K562 (cell line): Measurements from ENCODE around the gene GRIN1. TPM values are rescaled to one million over a fixed set of nuclear protein-coding genes. Genes with fewer than 3 reads are reported as not detected.
A peak's percentile ranks its signal among the peaks of the same experiment; 100 is the strongest.

Experiments
- ATAC-seq: fragments of 200-7000 bp; cut with Tn5 transposase; 3 replicates; pipeline ENCODE4 v1.9.1; 2020; ENCODE audit warnings: moderate library complexity
- BruUV-seq: library from RNA; stranded (reverse); fragments of 400-500 nt; replicated peaks from 2 replicates; lab custom pipeline; 2021; lab: Mats Ljungman, UMichigan
- CTCF ChIA-PET: fragments of 300-600 bp; formaldehyde crosslinking; extraction: SDS; loops from one replicate; lab custom pipeline; 2021; ENCODE audit warnings: low intra/inter-chr PET ratio; lab: Yijun Ruan, JAX
- POLR2A ChIA-PET: fragments of 300-600, 350-650 bp; sonication (Branson Sonifier 250); formaldehyde crosslinking; extraction: SDS; loops from one replicate; lab custom pipeline; 2021; ENCODE audit warnings: antibody characterized with exemption, inconsistent platforms; lab: Yijun Ruan, JAX
- DNase-seq, 4 experiments: peaks; one replicate each; pipeline versions ENCODE4 v3.0.0 to v3.0.0-alpha.2; 2011 to 2018; ENCODE audit warnings: low spot score in 3 of 4, mixed read lengths in 3 of 4; ENCODE audit errors: extremely low read depth in 1 of 4
- FAIRE-seq: peaks from 2 replicates; lab custom pipeline; 2011; peaks lifted over from hg19 to GRCh38; lab: Jason Lieb, UNC
- H2AFZ ChIP-seq: 2 replicates; pipeline ENCODE4 v1.6.0; 2011; ENCODE audit warnings: low read depth, low read length, control low read depth, inconsistent platforms
- H3K27ac ChIP-seq: fragments of 200-600 bp; 3 replicates; pipeline ENCODE4 v1.8.0; 2011; ENCODE audit warnings: low read depth, mild to moderate bottlenecking, control low read depth, inconsistent platforms, low read length, moderate library complexity, mixed read lengths; ENCODE audit errors: extremely low read depth
- H3K27me3 ChIP-seq, 2 experiments: fragments of 300-600 bp in 1 of 2; 2 replicates in 1 of 2; 3 replicates in 1 of 2; pipeline versions ENCODE4 v1.6.0 to v1.8.0; 2011; ENCODE audit warnings: inconsistent platforms in 2 of 2, low read length in 2 of 2, mild to moderate bottlenecking in 1 of 2, mixed read lengths in 1 of 2, moderate library complexity in 1 of 2; ENCODE audit not compliant: control insufficient read depth in 2 of 2, insufficient read depth in 2 of 2
- H3K36me3 ChIP-seq: fragments of 300-600 bp; 3 replicates; pipeline ENCODE4 v1.8.0; 2011; ENCODE audit warnings: mild to moderate bottlenecking, low read length, inconsistent platforms; ENCODE audit not compliant: control insufficient read depth, insufficient read depth
- H3K4me1 ChIP-seq, 2 experiments: fragments of 200-600 bp in 1 of 2; replicated peaks in 1 of 2; 2 replicates in 1 of 2; 3 replicates in 1 of 2; pipeline versions ENCODE4 v1.5.1 to v1.8.0; 2011; ENCODE audit warnings: inconsistent platforms in 2 of 2, low read length in 2 of 2, mild to moderate bottlenecking in 1 of 2, mixed read lengths in 1 of 2, moderate library complexity in 1 of 2; ENCODE audit not compliant: control insufficient read depth in 2 of 2, insufficient read depth in 2 of 2
- H3K4me2 ChIP-seq: 2 replicates; pipeline ENCODE4 v1.6.1; 2011; ENCODE audit warnings: low read length, control low read depth, inconsistent platforms, mixed read lengths; ENCODE audit not compliant: insufficient read depth
- H3K4me3 ChIP-seq: fragments of 200-600 bp; sonication (generic), shearing (Covaris generic); 2 replicates; pipeline ENCODE4 v1.5.1; 2016; ENCODE audit warnings: control low read depth, inconsistent platforms
- H3K79me2 ChIP-seq: fragments of 200-600 bp; 3 replicates; pipeline ENCODE4 v1.8.0; 2011; ENCODE audit warnings: low read length, inconsistent platforms; ENCODE audit not compliant: control insufficient read depth, insufficient read depth
- H3K9ac ChIP-seq, 2 experiments: 2 replicates each; pipeline versions ENCODE4 v1.6.0 to v1.6.1; 2011; ENCODE audit warnings: low read depth in 2 of 2, low read length in 2 of 2, control low read depth in 1 of 2, inconsistent platforms in 1 of 2, mild to moderate bottlenecking in 1 of 2, mixed read lengths in 1 of 2; ENCODE audit not compliant: insufficient read depth in 1 of 2
- H3K9me1 ChIP-seq: one replicate; pipeline ENCODE4 v1.6.0; 2011; ENCODE audit warnings: inconsistent platforms, mild to moderate bottlenecking, low read length, moderate library complexity; ENCODE audit not compliant: control insufficient read depth, insufficient read depth
- H3K9me3 ChIP-seq: replicated peaks from 2 replicates; pipeline ENCODE4 v1.5.1; 2011; ENCODE audit warnings: low read depth, low read length, inconsistent platforms; ENCODE audit not compliant: control insufficient read depth, insufficient read depth
- H4K20me1 ChIP-seq: replicated peaks from 2 replicates; pipeline ENCODE4 v1.6.1; 2011; ENCODE audit warnings: low read length, inconsistent platforms, mixed read lengths; ENCODE audit not compliant: control insufficient read depth, insufficient read depth
- KLF13 ChIP-seq: fragments of 450-650 bp; IDR thresholded peaks from 2 replicates; pipeline ENCODE4 v1.6.1; 2016; ENCODE audit warnings: missing genetic modification characterization, low read depth, mild to moderate bottlenecking, missing compliant biosample characterization, moderate library complexity, borderline replicate concordance
- LEF1 ChIP-seq: fragments of 450-650 bp; IDR thresholded peaks from 2 replicates; pipeline ENCODE4 v1.6.1; 2016; ENCODE audit warnings: mild to moderate bottlenecking
- POLR2B ChIP-seq: fragments of 450-650 bp; IDR thresholded peaks from 2 replicates; pipeline ENCODE4 v1.6.1; 2018; ENCODE audit warnings: low read depth; ENCODE audit not compliant: partially characterized antibody
- SRF ChIP-seq, 2 experiments: fragments of 250-450, 450-650 bp in 1 of 2; sonication (Bioruptor Pico) in 1 of 2; sonication (generic) in 1 of 2; formaldehyde crosslinking; IDR thresholded peaks; 2 replicates each; pipeline versions ENCODE4 v1.5.0 to v1.5.1; 2020 to 2022; ENCODE audit warnings: mild to moderate bottlenecking in 1 of 2, missing genetic modification reagents in 1 of 2
- ZNF143 ChIP-seq: sonication (generic); formaldehyde crosslinking; IDR thresholded peaks from 2 replicates; pipeline ENCODE4 v1.9.0; 2022; ENCODE audit warnings: mild to moderate bottlenecking, missing genetic modification reagents
- WGBS: fragments of 100-300 bp; shearing (Covaris generic); methylation state at CpG from one replicate; pipeline ENCODE4 v1.1.6; 2016; ENCODE audit warnings: low coverage, mixed read lengths; ENCODE audit not compliant: insufficient coverage; ENCODE audit errors: missing lambda C conversion rate; 5-methylcytosine and 5-hydroxymethylcytosine counted together
- in situ Hi-C: fragments of 300-500 bp; cut with MboI; formaldehyde crosslinking; loops from 4 replicates; pipeline ENCODE4 v1.15.0; 2018; ENCODE audit warnings: inconsistent platforms, mixed read lengths
- intact Hi-C: fragments of 100-400 bp; cut with micrococcal nuclease; formaldehyde crosslinking; loops from 2 replicates; pipeline ENCODE4 v1.14.2; 2022
- polyA plus RNA-seq, 8 experiments: library from polyadenylated mRNA; depleted of rRNA in 4 of 8; stranded (reverse) in 5 of 8; unstranded in 3 of 8; fragments of >200 nt; fragmentation: Nextera tagmentation in 2 of 8; fragmentation: Illumina TruSeq in 1 of 8; extraction: Ambion mirVana in 2 of 8; extraction: Trizol in 1 of 8; gene quantifications; 2 replicates each; pipeline versions ENCODE4 v1.2.1 to v1.2.3, GENCODE V29; 2011 to 2014; ENCODE audit warnings: inconsistent platforms in 1 of 8, missing spikeins in 1 of 8
- total RNA-seq, 7 experiments: library from RNA; depleted of rRNA in 6 of 7; stranded (reverse); fragments of >200 nt in 6 of 7; fragmentation: Illumina TruSeq in 2 of 7; extraction: Trizol in 2 of 7; gene quantifications; 2 replicates each; pipeline versions ENCODE4 v1.2.1 to v1.2.3, GENCODE V29; 2011 to 2021; ENCODE audit warnings: low replicate concordance in 1 of 7
- TF ChIP-seq, protein P1 (sequence below): IDR thresholded peaks from 3 replicates; pipeline ENCODE4 v1.6.1; 2011; ENCODE audit warnings: borderline replicate concordance, mild to moderate bottlenecking, moderate library complexity; ENCODE audit not compliant: insufficient read length; ENCODE audit errors: extremely low read depth
- TF ChIP-seq, protein P2 (sequence below), 2 experiments: fragments of 450-650 bp in 1 of 2; sonication (generic) in 1 of 2; formaldehyde crosslinking; conservative IDR thresholded peaks; 2 replicates each; pipeline versions ENCODE4 v1.4.0 to v1.8.1; 2020 to 2022; ENCODE audit warnings: mild to moderate bottlenecking in 1 of 2, missing genetic modification reagents in 1 of 2

The GRIN1 gene
- total and polyA plus RNA-seq, 9 of the 15 experiments (the other 6 are each of a cell fraction or from before 2014, with no cell fraction given): 0.03 to 0.35 (median 0.16) TPM; not detected in 6

DNA sequence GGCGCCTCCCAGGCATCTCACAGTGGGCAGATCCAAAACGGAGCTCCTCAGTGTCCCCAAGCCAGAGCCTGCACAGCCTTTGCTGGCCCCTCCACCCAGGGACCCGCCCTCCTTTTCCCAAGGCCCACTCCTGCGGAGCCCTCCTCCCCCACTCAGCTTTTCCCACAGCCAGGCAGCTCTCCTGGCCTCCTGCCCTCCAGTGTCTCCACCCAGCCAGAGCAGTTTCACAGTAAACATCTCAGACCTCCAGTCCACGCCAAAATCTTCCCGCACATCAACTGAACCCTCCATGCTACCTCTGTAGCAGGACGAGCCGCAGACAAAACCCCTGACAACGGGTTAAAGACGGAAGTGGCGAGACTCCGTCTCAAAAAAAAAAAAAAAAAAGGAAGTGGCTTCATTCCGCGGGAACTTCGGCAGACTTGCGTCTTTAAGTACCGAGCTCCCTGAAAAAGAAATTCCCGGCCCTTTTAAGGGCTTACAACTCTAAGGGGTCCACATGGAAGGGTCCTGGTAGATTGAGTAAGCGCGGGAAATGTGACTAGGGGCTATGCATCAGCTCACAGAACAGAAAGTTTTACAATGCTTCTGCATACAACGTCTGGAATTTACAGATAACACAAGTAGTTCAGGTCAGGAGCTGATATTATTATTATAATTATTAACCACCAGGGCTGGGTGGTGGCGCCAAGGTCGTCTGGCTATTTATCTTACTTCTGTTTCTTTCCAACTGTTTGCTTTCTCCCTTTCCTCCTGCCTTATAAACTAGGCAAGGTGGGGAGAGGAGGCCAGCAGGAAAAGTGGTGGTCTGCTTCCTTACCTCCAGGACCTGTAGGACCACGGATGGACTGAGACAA lies 11.4 kb upstream of the GRIN1 start (continued):
- TF ChIP-seq SRF (CRISPR knock-in tag; IDR thresholded peaks at IDR 0.05): peak in 1 of 2 experiments; percentile 53; a peak in 1 of 4 replicates
- TF ChIP-seq, all 486 proteins: peak for 76

DNA sequence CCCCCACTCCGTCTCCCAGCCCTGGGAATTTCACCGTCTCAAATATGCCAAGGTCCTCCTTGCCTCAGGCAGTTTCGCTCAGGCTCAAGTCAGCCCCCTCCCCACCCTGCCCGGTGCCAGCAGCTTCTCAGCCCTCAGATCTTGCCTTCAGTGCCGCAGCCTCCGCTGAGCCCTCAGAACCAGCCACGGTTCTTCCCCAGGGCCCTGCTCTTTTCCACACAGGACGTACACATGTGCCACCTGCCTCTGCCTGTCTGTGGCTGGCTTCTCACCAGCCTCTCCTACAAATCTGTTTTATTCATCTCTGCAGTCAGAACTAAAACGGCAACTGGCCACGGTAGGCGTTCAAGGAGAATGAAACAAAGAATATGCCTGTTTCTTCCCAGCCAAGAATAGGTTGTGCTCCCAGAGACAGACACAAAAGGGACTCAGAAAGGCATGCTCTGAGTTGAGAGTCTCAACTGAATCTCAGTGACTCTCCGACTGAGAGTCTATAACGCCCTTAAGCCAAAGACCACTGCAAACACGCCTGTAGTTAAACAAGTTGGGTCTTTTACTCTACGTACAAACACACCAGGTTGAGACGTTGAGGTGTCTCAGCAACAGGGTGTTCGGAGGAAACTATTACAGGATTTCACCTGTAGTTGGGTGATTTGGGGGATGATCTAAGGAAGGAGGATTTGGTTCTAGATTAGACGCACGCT lies 10.6 kb upstream of the GRIN1 start:
- H2AFZ ChIP-seq: no peak overlapping the region
- ChIA-PET CTCF (no interaction called here), POLR2A (interaction anchor here (0.7 to 1.6 kb wide), 8 partner anchors 10 to 114 kb away, joined by 3 to 4 read pairs (median 3); partner anchors contain the start of gene SAPCD2)
- WGBS: 3% methylated on average over 19 of the region's 19 CpGs
- DNase-seq (peak in 2 of 4 experiments; percentile 18 to 24), FAIRE-seq (peak; percentile 73), ATAC-seq (peak; percentile 12)
- peak overlapping the region; percentile 91 for H3K4me3 ChIP-seq
- BruUV-seq: TSS peak; percentile 65
- no peaks in the 10 kb centered on the region for H4K20me1 ChIP-seq
- H3K9ac ChIP-seq: peak overlapping the region; percentile 84 to 100
- H3K27ac ChIP-seq: peak overlapping the region; percentile 78
- peaks cover 12 to 37% of the 10 kb centered on the region in 2 experiments; a peak in 4 of 5 replicates for H3K4me1 ChIP-seq
- H3K27me3 ChIP-seq: no peaks in the 10 kb centered on the region
- H3K9me3 ChIP-seq: no peaks in the 10 kb centered on the region
- peak overlapping the region; percentile 100 for H3K4me2 ChIP-seq
- in situ Hi-C loops: loop anchor here (5.0 kb wide), 1 partner anchor 99 kb away; the partner anchor contains the start of genes CYSRT1 and RNF224
- intact Hi-C loops: loop anchor here (2.0 kb wide), 1 partner anchor 22 kb away; no protein-coding TSS in a partner anchor
- H3K36me3 ChIP-seq: peaks cover 2% of the 10 kb centered on the region; the same call in 1 of the 3 replicates
- H3K79me2 ChIP-seq: peaks cover 35% of the 10 kb centered on the region
- H3K9me1 ChIP-seq: no peaks in the 10 kb centered on the region
- TF ChIP-seq LEF1 (0 out of 2 replicates have a peak, but pooled peaks have one; percentile 17), ZNF143 (CRISPR knock-in tag) (no peak), KLF13 (tag) (no peak), POLR2B (no peak)
- TF ChIP-seq, protein P1, sequence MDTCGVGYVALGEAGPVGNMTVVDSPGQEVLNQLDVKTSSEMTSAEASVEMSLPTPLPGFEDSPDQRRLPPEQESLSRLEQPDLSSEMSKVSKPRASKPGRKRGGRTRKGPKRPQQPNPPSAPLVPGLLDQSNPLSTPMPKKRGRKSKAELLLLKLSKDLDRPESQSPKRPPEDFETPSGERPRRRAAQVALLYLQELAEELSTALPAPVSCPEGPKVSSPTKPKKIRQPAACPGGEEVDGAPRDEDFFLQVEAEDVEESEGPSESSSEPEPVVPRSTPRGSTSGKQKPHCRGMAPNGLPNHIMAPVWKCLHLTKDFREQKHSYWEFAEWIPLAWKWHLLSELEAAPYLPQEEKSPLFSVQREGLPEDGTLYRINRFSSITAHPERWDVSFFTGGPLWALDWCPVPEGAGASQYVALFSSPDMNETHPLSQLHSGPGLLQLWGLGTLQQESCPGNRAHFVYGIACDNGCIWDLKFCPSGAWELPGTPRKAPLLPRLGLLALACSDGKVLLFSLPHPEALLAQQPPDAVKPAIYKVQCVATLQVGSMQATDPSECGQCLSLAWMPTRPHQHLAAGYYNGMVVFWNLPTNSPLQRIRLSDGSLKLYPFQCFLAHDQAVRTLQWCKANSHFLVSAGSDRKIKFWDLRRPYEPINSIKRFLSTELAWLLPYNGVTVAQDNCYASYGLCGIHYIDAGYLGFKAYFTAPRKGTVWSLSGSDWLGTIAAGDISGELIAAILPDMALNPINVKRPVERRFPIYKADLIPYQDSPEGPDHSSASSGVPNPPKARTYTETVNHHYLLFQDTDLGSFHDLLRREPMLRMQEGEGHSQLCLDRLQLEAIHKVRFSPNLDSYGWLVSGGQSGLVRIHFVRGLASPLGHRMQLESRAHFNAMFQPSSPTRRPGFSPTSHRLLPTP: no peak
- TF ChIP-seq, protein P2, sequence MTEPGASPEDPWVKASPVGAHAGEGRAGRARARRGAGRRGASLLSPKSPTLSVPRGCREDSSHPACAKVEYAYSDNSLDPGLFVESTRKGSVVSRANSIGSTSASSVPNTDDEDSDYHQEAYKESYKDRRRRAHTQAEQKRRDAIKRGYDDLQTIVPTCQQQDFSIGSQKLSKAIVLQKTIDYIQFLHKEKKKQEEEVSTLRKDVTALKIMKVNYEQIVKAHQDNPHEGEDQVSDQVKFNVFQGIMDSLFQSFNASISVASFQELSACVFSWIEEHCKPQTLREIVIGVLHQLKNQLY (CRISPR knock-in tag; conservative IDR thresholded peaks at IDR 0.05): no peak
